Psoas muscle (tissue), 8 donors: ENCODE measurements around the gene SMURF1. TPM values are rescaled to one million over a fixed set of nuclear protein-coding genes. Genes with fewer than 3 reads are reported as not detected.

Source experiments
- ATAC-seq, 4 donors: fragments of 200-7000 bp; cut with Tn5 transposase; one replicate each; pipeline ENCODE4 v1.9.1; 2020; ENCODE audit warnings: moderate library complexity in 3 of 4, mild to moderate bottlenecking in 2 of 4
- DNase-seq, 2 donors: peaks; one replicate each; pipeline ENCODE4 v3.0.0-alpha.2; 2020
- H3K27ac ChIP-seq: fragments of 200-600 bp; one replicate; pipeline ENCODE4 v1.8.0; 2022
- H3K27me3 ChIP-seq, 3 donors: fragments of 200-600 bp in 1 of 3; one replicate each; pipeline versions ENCODE4 v1.6.1 to v1.8.0; 2013 to 2022; ENCODE audit warnings: low read length in 2 of 3, mild to moderate bottlenecking in 2 of 3, moderate library complexity in 1 of 3; ENCODE audit not compliant: insufficient read depth in 3 of 3
- H3K36me3 ChIP-seq, 2 donors: fragments of 200-600 bp in 1 of 2; one replicate each; pipeline versions ENCODE4 v1.6.1 to v1.8.0; 2013 to 2022; ENCODE audit warnings: low read depth in 1 of 2, mild to moderate bottlenecking in 1 of 2, moderate library complexity in 1 of 2; ENCODE audit not compliant: insufficient read depth in 1 of 2
- H3K4me1 ChIP-seq: fragments of 200-600 bp; one replicate; pipeline ENCODE4 v1.8.0; 2022
- H3K4me3 ChIP-seq: fragments of 200-600 bp; one replicate; pipeline ENCODE4 v1.8.0; 2022; ENCODE audit warnings: mild to moderate bottlenecking
- H3K9me3 ChIP-seq: fragments of 200-600 bp; one replicate; pipeline ENCODE4 v1.8.0; 2022
- WGBS, 3 donors: extraction: QIAGEN DNeasy Blood & Tissue Kit; methylation state at CpG; one replicate each; pipeline versions ENCODE4 v1.1.6 to v1.1.7; 2013; 5-methylcytosine and 5-hydroxymethylcytosine counted together
- intact Hi-C, 2 donors: fragments of 100-400 bp; cut with DNase I; formaldehyde crosslinking; loops; one replicate each; pipeline versions ENCODE4 v1.11.0 to v1.14.2; 2022
- polyA plus RNA-seq, 3 donors: library from polyadenylated mRNA; stranded (reverse); fragments of 200-250 nt; gene quantifications; one replicate each; pipeline ENCODE4 v1.2.3, GENCODE V29; 2013
- total RNA-seq, 4 donors: library from RNA; stranded (reverse); fragmentation: NEBNext Ultra II Directional in 2 of 4; extraction: Animal tissue kit (Norgen Biotek cat#: 25700) in 2 of 4; gene quantifications; one replicate each; pipeline versions ENCODE4 v1.2.1 to v1.2.4, GENCODE V29; 2021 to 2023
- TF ChIP-seq, protein P1 (sequence below): fragments of 200-600 bp; IDR thresholded peaks from one replicate; pipeline ENCODE4 v1.8.0; 2022; ENCODE audit warnings: antibody characterized with exemption
- donor health status: healthy with polysubstance abuse.
- donor health status: DM: no; HTN: no; CAD: no; lungs with moderate emphysema.
- donor health status: Bipolar disorder and iron deficiency.
- donor health status: healthy.
- donor health status: DM: yes; HTN: yes; CAD: no.
- donor health status: DM: no; HTN: no; CAD: no.
- donor health status: DM: no; HTN: no; CAD: no.
- donor health status: DM: yes; HTN: yes; CAD: no.

SMURF1 gene
- total and polyA plus RNA-seq, 7 donors: 5.8 to 16.9 (median 10.2) TPM

DNA sequence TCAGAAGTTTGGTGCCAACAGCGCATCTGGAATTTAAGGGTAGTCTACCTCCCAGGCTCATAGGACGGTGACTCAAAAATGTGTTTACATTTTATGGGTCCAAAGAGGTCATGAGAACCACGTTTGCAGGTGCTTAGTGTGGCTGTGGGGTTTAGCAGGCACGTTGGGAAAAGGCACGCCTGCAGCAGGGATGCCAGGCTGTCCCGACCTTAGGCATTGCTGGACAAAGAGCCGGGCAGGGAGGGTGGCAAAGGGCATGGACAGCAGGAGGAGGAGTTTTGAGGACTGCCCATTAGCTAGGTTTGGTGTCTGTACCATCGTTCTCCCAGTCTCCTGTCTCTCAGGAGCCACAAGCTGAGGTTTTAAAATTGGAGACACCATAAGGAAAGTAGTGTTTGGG lies 161.2 kb downstream of the SMURF1 start:
- Histone ChIP-seq H3K9me3 (no peaks in the 10 kb centered on the region), H3K36me3 (peaks cover 14 to 100% of the 10 kb centered on the region in 2 donors), H3K4me1 (no peaks in the 10 kb centered on the region), H3K27me3 (no peaks in the 10 kb centered on the region), H3K27ac (no peak overlapping the region), H3K4me3 (no peak overlapping the region)
- 92 to 93% (median 92%) methylated on average over 8 of the region's 8 CpGs for WGBS, 3 donors
- DNase-seq (no peak), ATAC-seq (no peak)
- intact Hi-C loops: loop anchor here in 1 of 2 donors (5.0 kb wide), 1 partner anchor 75 kb away; no protein-coding TSS in a partner anchor
- TF ChIP-seq, protein P1, sequence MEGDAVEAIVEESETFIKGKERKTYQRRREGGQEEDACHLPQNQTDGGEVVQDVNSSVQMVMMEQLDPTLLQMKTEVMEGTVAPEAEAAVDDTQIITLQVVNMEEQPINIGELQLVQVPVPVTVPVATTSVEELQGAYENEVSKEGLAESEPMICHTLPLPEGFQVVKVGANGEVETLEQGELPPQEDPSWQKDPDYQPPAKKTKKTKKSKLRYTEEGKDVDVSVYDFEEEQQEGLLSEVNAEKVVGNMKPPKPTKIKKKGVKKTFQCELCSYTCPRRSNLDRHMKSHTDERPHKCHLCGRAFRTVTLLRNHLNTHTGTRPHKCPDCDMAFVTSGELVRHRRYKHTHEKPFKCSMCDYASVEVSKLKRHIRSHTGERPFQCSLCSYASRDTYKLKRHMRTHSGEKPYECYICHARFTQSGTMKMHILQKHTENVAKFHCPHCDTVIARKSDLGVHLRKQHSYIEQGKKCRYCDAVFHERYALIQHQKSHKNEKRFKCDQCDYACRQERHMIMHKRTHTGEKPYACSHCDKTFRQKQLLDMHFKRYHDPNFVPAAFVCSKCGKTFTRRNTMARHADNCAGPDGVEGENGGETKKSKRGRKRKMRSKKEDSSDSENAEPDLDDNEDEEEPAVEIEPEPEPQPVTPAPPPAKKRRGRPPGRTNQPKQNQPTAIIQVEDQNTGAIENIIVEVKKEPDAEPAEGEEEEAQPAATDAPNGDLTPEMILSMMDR: no peak

DNA sequence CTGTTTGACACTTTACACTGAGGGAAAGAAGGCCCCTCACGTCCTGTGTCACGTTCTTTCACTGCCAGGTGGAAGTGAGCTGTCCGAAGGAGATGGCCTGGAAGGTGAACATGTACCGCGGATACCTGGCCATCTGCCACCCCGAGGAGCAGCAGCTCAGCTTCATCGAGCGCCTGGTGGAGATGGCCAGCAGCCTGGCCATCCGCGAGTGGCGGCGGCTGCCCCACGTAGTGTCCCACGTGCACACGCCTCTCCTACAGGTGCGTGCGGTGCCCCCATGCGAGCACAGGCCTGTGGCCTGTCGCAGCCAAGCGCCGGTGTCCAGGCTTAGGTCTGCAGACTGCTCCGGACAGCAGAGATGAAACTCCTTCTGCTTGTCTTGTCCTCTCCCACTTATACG lies 162.2 kb downstream of the SMURF1 start:
- H3K4me1 ChIP-seq: no peaks in the 10 kb centered on the region
- peaks cover 14 to 100% of the 10 kb centered on the region in 2 donors for H3K36me3 ChIP-seq
- intact Hi-C loops: loop anchor here in 1 of 2 donors (5.0 kb wide), 1 partner anchor 74 kb away; no protein-coding TSS in a partner anchor
- no peak overlapping the region for H3K4me3 ChIP-seq
- no peaks in the 10 kb centered on the region for H3K9me3 ChIP-seq
- no peaks in the 10 kb centered on the region for H3K27me3 ChIP-seq
- TF ChIP-seq, protein P1: no peak
- no peak overlapping the region for H3K27ac ChIP-seq
- DNase-seq (no peak), ATAC-seq (no peak)
- WGBS, 3 donors: 92 to 93% (median 93%) methylated on average over 23 of the region's 23 CpGs

DNA sequence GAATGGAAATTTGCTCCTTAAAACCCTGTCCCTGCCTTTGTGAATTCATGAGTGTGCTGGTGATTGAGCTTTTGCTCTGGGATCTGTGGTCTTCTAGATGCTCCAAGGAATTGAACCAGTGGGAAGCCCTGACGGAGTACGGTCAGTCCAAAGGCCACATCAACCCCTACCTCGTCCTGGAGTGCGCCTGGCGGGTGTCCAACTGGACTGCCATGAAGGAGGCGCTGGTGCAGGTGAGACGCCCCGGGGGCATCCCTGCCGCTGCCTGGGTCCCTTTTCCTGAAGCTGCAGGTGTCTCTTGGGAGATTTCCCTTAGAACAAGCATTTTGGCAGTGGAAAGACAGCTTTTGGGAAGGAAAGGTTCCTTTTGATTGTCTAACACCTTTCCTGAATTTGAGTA lies 165.2 kb downstream of the SMURF1 start:
- peaks cover 10 to 100% of the 10 kb centered on the region in 2 donors for H3K36me3 ChIP-seq
- no peak overlapping the region for H3K4me3 ChIP-seq
- H3K27me3 ChIP-seq: no peaks in the 10 kb centered on the region
- WGBS, 3 donors: 91 to 93% (median 93%) methylated on average over 9 of the region's 9 CpGs
- H3K9me3 ChIP-seq: no peaks in the 10 kb centered on the region
- intact Hi-C loops: no loop called here
- no peak overlapping the region for H3K27ac ChIP-seq
- ATAC-seq (no peak), DNase-seq (no peak)
- no peaks in the 10 kb centered on the region for H3K4me1 ChIP-seq
- TF ChIP-seq, protein P1: no peak

Other genes with a start within 250 kb of the SMURF1 start
- gene KPNA7, start 64.0 kb upstream of the SMURF1 start, total RNA-seq: not detected
- not detected for gene KPNA7, start 64.0 kb upstream of the SMURF1 start, polyA plus RNA-seq
- not detected for gene MYH16, start 128.7 kb upstream of the SMURF1 start, total RNA-seq
- not detected for gene MYH16, start 128.7 kb upstream of the SMURF1 start, polyA plus RNA-seq
- 10 to 100 TPM; 41.6 to 53.5 (median 47.6) TPM for gene ARPC1A, start 181.8 kb upstream of the SMURF1 start, total RNA-seq
- 100 to 1,000 TPM in 1 of 3 donors, 10 to 100 TPM in 2; 38.1 to 114 (median 71.2) TPM for gene ARPC1A, start 181.8 kb upstream of the SMURF1 start, polyA plus RNA-seq
- 10 to 100 TPM; 12.9 to 19.1 (median 15.7) TPM for gene ARPC1B, start 230.6 kb upstream of the SMURF1 start, total RNA-seq
- gene ARPC1B, start 230.6 kb upstream of the SMURF1 start, polyA plus RNA-seq: 10 to 100 TPM; 20.0 to 61.5 (median 25.9) TPM